ENCODE data around the gene RNF39.

The RNF39 gene

DNA sequence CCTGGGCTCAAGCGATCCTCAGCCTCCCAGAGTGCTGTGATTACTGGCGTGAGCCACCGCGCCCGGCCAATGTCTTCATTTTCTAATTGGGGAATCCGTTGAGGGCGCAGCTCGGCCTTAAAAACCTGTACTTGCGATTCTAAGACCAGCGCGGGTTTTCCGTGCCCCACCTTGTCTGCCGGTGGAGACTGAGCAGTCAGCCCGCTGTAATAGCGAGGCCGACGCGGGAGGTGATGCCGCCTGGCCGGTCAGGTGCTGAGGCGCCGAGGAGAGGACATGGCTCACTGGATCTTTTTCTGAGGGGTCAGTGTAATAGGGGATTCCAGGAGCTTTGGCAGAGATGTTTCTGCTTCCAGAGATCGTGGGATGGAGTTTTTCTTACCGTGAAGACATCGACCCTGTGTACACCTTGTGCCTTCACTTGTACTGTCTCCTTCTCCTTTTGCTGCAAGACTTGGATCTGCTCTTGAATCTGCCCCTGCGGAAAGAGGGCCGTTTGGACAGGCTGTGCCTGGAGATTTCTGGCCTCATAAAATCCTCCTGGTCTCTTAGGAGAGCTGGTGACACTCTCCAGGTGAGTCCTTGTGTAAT lies 35.8 kb upstream of the RNF39 start:
- DNase-seq (ENCODE audit: insufficient read length, low spot score), result no peak
- FAIRE-seq, result no peak
- no peak for TF ChIP-seq POLR2AphosphoS5 (IDR thresholded peaks at IDR 0.05; ENCODE audit: low read depth, low read length)
- no peak for TF ChIP-seq PAX5 (IDR thresholded peaks at IDR 0.05; ENCODE audit: insufficient read depth, low read length, severe bottlenecking)
- TF ChIP-seq POU2F2 (IDR thresholded peaks at IDR 0.05; ENCODE audit: low read depth, low read length), result no peak
- TF ChIP-seq SPI1 (IDR thresholded peaks at IDR 0.05; ENCODE audit: low read depth, low read length), result no peak
- TF ChIP-seq TAF1 (IDR thresholded peaks at IDR 0.05; ENCODE audit: low read depth, low read length), result no peak
- TF ChIP-seq POLR2A (IDR thresholded peaks at IDR 0.05; ENCODE audit: low read depth, low read length), result no peak

DNA sequence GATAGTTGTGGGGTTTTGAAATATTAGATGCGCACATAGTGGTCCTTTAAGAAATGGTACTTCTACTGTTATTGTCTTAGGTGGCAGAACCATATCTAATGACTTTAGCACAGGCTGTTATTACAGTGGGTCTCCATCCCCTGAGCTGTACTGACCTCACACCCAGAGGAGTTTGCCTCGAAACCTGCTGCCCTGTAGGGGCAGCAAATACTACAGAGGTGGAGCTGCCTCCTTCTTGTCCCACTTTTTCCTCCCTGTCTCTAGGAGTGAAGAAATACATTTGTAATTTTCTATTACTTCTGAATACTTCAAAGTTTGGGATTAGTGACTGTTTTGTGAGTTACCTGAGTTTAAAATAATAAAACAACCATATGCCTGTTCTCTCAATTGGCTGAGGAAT lies 29.1 kb upstream of the RNF39 start:
- DNase-seq (ENCODE audit: insufficient read length, low spot score) (no peak), FAIRE-seq (no peak)
- TF ChIP-seq TAF1 (IDR thresholded peaks at IDR 0.05; ENCODE audit: low read depth, low read length) (no peak), POU2F2 (IDR thresholded peaks at IDR 0.05; ENCODE audit: low read depth, low read length) (no peak), POLR2A (IDR thresholded peaks at IDR 0.05; ENCODE audit: low read depth, low read length) (no peak), POLR2AphosphoS5 (IDR thresholded peaks at IDR 0.05; ENCODE audit: low read depth, low read length) (no peak)

DNA sequence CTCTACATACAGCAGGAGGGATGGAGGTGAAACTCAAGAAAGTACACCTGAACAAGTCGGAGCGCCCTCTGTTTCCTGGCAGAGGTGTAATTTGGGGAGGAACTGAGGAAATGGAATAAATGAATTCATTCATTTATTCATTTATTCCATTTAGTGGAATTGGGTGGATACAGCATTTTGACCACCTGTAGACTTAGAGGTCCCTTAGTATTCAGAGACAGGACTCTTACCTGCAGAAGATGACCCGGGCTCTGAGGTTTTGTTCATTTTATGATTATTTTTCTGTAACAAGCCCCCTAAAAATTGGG lies 28.3 kb upstream of the RNF39 start:
- FAIRE-seq, result no peak
- TF ChIP-seq PAX5 (IDR thresholded peaks at IDR 0.05; ENCODE audit: insufficient read depth, low read length, severe bottlenecking) (no peak), POLR2A (IDR thresholded peaks at IDR 0.05; ENCODE audit: low read depth, low read length) (no peak), POLR2AphosphoS5 (IDR thresholded peaks at IDR 0.05; ENCODE audit: low read depth, low read length) (no peak), SPI1 (IDR thresholded peaks at IDR 0.05; ENCODE audit: low read depth, low read length) (no peak), TAF1 (IDR thresholded peaks at IDR 0.05; ENCODE audit: low read depth, low read length) (no peak), POU2F2 (IDR thresholded peaks at IDR 0.05; ENCODE audit: low read depth, low read length) (no peak)
- DNase-seq (ENCODE audit: insufficient read length, low spot score), result no peak

GRCh38 chr6:30102970-30103871 lies 27.7 kb upstream of the RNF39 start:
- FAIRE-seq (no peak), DNase-seq (ENCODE audit: insufficient read length, low spot score) (peak; percentile 74)
- TF ChIP-seq TAF1 (IDR thresholded peaks at IDR 0.05; ENCODE audit: low read depth, low read length) (no peak), PAX5 (IDR thresholded peaks at IDR 0.05; ENCODE audit: insufficient read depth, low read length, severe bottlenecking) (no peak), POLR2A (IDR thresholded peaks at IDR 0.05; ENCODE audit: low read depth, low read length) (no peak), POU2F2 (IDR thresholded peaks at IDR 0.05; ENCODE audit: low read depth, low read length) (no peak), SPI1 (IDR thresholded peaks at IDR 0.05; ENCODE audit: low read depth, low read length) (peak; percentile 41; the same call in 1 of the 2 replicates), POLR2AphosphoS5 (IDR thresholded peaks at IDR 0.05; ENCODE audit: low read depth, low read length) (no peak)

GRCh38 chr6:30102414-30102969 lies 26.9 kb upstream of the RNF39 start:
- no peak for TF ChIP-seq POLR2A (IDR thresholded peaks at IDR 0.05; ENCODE audit: low read depth, low read length)
- TF ChIP-seq POU2F2 (IDR thresholded peaks at IDR 0.05; ENCODE audit: low read depth, low read length), result no peak
- no peak for TF ChIP-seq SPI1 (IDR thresholded peaks at IDR 0.05; ENCODE audit: low read depth, low read length)
- no peak for TF ChIP-seq POLR2AphosphoS5 (IDR thresholded peaks at IDR 0.05; ENCODE audit: low read depth, low read length)
- TF ChIP-seq TAF1 (IDR thresholded peaks at IDR 0.05; ENCODE audit: low read depth, low read length), result no peak
- no peak for TF ChIP-seq PAX5 (IDR thresholded peaks at IDR 0.05; ENCODE audit: insufficient read depth, low read length, severe bottlenecking)
- DNase-seq (ENCODE audit: insufficient read length, low spot score) (no peak), FAIRE-seq (no peak)

DNA sequence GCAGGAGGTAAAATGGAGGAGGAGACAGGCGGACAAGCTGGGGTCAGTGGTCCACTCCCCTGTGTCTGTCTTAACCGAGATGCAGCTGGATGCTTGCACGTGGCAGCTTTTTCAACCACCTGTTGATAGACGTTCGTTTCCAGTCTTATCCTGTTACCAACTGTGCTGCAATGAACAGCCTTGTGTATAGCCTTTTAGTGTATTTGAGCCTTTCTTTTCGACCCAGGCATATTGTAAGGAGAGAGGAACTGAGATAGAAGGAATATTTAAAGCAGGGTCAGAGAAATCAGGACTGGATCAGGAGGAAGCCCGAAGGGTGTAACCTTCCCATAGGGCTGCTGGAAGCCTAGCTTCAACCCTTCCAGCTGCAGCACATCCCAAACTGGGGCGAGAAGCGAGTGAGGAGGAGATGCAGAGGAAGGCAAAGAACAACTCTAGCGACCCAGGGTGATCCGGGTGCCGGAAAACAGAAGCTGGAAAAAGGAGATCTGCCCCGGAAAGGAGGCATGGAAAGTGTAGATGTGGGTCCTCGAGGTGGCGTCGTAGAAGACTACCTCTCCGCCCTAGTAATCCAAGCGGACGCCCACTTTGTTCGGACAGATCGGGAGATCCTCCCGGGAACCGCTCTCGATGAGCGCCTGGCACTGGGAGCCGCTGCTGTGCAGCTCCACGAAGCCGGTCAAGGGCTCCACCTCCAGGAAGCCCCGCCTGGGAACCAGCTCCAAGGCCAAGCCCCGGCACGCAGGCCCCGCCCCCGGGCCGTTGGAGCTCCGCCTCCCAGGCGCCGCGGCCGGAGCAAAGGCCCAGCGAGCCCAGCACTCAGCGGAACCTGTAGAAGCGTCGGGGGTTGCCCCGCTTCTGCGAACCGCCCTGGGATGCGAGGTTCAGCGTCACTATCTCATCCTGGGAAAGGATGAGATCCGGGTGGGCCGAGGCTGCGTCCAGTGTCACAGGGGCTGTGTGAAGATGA lies 26.2 kb upstream of the RNF39 start:
- no peak for FAIRE-seq
- DNase-seq (ENCODE audit: insufficient read length, low spot score), result peak; percentile 51
- TF ChIP-seq POLR2AphosphoS5 (IDR thresholded peaks at IDR 0.05; ENCODE audit: low read depth, low read length) (no peak), TAF1 (IDR thresholded peaks at IDR 0.05; ENCODE audit: low read depth, low read length) (no peak), POU2F2 (IDR thresholded peaks at IDR 0.05; ENCODE audit: low read depth, low read length) (no peak), SPI1 (IDR thresholded peaks at IDR 0.05; ENCODE audit: low read depth, low read length) (no peak), PAX5 (IDR thresholded peaks at IDR 0.05; ENCODE audit: insufficient read depth, low read length, severe bottlenecking) (no peak), POLR2A (IDR thresholded peaks at IDR 0.05; ENCODE audit: low read depth, low read length) (no peak)

DNA sequence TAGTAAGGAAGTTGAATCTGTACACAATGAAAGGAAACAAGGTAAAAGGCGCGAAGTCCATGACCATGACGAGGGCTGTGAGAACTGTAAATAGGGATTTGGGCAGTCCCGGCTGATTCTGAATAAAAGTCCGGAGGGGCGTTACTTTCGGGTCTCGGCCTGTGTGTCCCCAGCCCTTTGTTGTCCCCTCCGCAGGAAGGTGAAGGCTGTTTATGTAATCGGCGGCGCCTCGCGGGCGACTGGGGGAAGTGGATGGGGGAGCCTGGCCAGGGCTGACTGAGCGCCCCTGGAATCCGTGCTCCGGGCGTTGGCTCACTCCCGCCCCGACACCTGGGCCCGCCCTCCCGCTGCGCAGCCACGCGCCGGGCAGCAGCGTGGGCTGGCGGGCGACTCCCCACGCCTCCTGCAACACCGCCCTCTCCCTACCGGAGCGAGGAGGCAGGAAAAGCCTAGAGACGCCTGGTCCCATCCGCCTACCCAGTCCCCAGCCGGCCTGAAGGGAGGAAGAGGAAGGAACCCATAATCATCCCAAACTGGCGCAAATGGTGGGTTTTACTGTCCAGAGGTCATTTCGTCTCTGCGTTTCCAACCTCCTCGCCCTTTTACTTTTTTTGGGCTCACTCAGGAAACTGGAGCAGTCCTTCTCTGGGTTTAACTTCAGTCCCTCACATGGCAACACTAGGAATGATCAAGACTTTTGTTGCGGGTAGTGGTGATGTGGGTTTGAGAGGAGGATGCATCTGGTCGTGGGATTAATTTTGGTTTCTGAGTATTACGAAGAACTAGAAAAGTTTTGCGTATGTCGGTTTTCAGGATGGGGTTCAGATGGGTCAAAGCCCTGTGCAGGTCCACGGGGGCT lies 25.2 kb upstream of the RNF39 start:
- DNase-seq (ENCODE audit: insufficient read length, low spot score), result no peak
- no peak for TF ChIP-seq PAX5 (IDR thresholded peaks at IDR 0.05; ENCODE audit: insufficient read depth, low read length, severe bottlenecking)
- TF ChIP-seq SPI1 (IDR thresholded peaks at IDR 0.05; ENCODE audit: low read depth, low read length), result no peak
- TF ChIP-seq POU2F2 (IDR thresholded peaks at IDR 0.05; ENCODE audit: low read depth, low read length), result no peak
- no peak for TF ChIP-seq POLR2AphosphoS5 (IDR thresholded peaks at IDR 0.05; ENCODE audit: low read depth, low read length)
- TF ChIP-seq TAF1 (IDR thresholded peaks at IDR 0.05; ENCODE audit: low read depth, low read length), result no peak
- TF ChIP-seq POLR2A (IDR thresholded peaks at IDR 0.05; ENCODE audit: low read depth, low read length), result no peak
- no peak for FAIRE-seq

GRCh38 chr6:30100154-30100553 lies 24.6 kb upstream of the RNF39 start:
- TF ChIP-seq POU2F2 (IDR thresholded peaks at IDR 0.05; ENCODE audit: low read depth, low read length) (no peak), SPI1 (IDR thresholded peaks at IDR 0.05; ENCODE audit: low read depth, low read length) (no peak), PAX5 (IDR thresholded peaks at IDR 0.05; ENCODE audit: insufficient read depth, low read length, severe bottlenecking) (no peak), POLR2AphosphoS5 (IDR thresholded peaks at IDR 0.05; ENCODE audit: low read depth, low read length) (no peak), TAF1 (IDR thresholded peaks at IDR 0.05; ENCODE audit: low read depth, low read length) (no peak)
- DNase-seq (ENCODE audit: insufficient read length, low spot score), result no peak
- FAIRE-seq, result no peak
